Trophoblast cell (in vitro differentiated cells and primary cell): ENCODE results near the gene CHRM2.
A peak's percentile ranks its signal among the peaks of the same experiment; 100 is the strongest.

ENCODE experiments used
- DNase-seq, 2 donors: peaks; one replicate each; pipeline ENCODE4 v3.0.0-alpha.2; 2016
- H2AFZ ChIP-seq: 2 replicates; pipeline ENCODE4 v1.6.1; 2013; ENCODE audit warnings: low read length, moderate library complexity, mild to moderate bottlenecking; ENCODE audit not compliant: insufficient read depth, poor library complexity
- H2AK5ac ChIP-seq: 2 replicates; pipeline ENCODE4 v1.6.1; 2013; ENCODE audit warnings: mild to moderate bottlenecking, low read length
- H2BK120ac ChIP-seq: 2 replicates; pipeline ENCODE4 v1.6.1; 2013; ENCODE audit warnings: low read length, mild to moderate bottlenecking, moderate library complexity; ENCODE audit not compliant: insufficient read depth, poor library complexity
- H2BK12ac ChIP-seq: 2 replicates; pipeline ENCODE4 v1.6.1; 2013; ENCODE audit warnings: mild to moderate bottlenecking, low read length, moderate library complexity
- H2BK5ac ChIP-seq: 2 replicates; pipeline ENCODE4 v1.6.1; 2013; ENCODE audit warnings: low read length, low read depth, moderate library complexity, mild to moderate bottlenecking; ENCODE audit not compliant: poor library complexity
- H3K14ac ChIP-seq: 2 replicates; pipeline ENCODE4 v1.6.1; 2013; ENCODE audit warnings: mild to moderate bottlenecking, low read length
- H3K18ac ChIP-seq: 2 replicates; pipeline ENCODE4 v1.6.1; 2013; ENCODE audit warnings: mild to moderate bottlenecking, low read length
- H3K23ac ChIP-seq: 2 replicates; pipeline ENCODE4 v1.6.1; 2013; ENCODE audit warnings: low read length
- H3K27ac ChIP-seq: 2 replicates; pipeline ENCODE4 v1.5.1; 2013; ENCODE audit warnings: low read depth, mild to moderate bottlenecking, inconsistent platforms, low read length, moderate library complexity
- H3K27me3 ChIP-seq: 2 replicates; pipeline ENCODE4 v1.6.1; 2013; ENCODE audit warnings: inconsistent platforms, mild to moderate bottlenecking, low read length, moderate library complexity; ENCODE audit not compliant: insufficient read depth
- H3K36me3 ChIP-seq, 2 experiments: 1 replicate in 1 of 2; 2 replicates in 1 of 2; pipeline ENCODE4 v1.6.1; 2013; ENCODE audit warnings: low read length in 2 of 2, mild to moderate bottlenecking in 2 of 2, moderate library complexity in 1 of 2; ENCODE audit not compliant: insufficient read depth in 2 of 2, control insufficient read depth in 1 of 2
- H3K4ac ChIP-seq: 2 replicates; pipeline ENCODE4 v1.6.1; 2013; ENCODE audit warnings: low read depth, mild to moderate bottlenecking, low read length, moderate library complexity
- H3K4me1 ChIP-seq, 2 experiments: 1 replicate in 1 of 2; 2 replicates in 1 of 2; pipeline ENCODE4 v1.6.1; 2013; ENCODE audit warnings: low read length in 2 of 2, mild to moderate bottlenecking in 2 of 2, moderate library complexity in 1 of 2; ENCODE audit not compliant: insufficient read depth in 2 of 2, control insufficient read depth in 1 of 2
- H3K4me2 ChIP-seq: 2 replicates; pipeline ENCODE4 v1.6.1; 2013; ENCODE audit warnings: inconsistent platforms, mild to moderate bottlenecking, low read length, moderate library complexity
- H3K4me3 ChIP-seq: 2 replicates; pipeline ENCODE4 v1.5.1; 2013; ENCODE audit warnings: mild to moderate bottlenecking, low read depth, low read length, inconsistent platforms
- H3K79me1 ChIP-seq: one replicate; pipeline ENCODE4 v1.6.1; 2013; ENCODE audit warnings: low read length
- H3K79me2 ChIP-seq: 2 replicates; pipeline ENCODE4 v1.6.1; 2013; ENCODE audit warnings: low read length, mild to moderate bottlenecking; ENCODE audit not compliant: control insufficient read depth, insufficient read depth, poor library complexity
- H3K9ac ChIP-seq: 2 replicates; pipeline ENCODE4 v1.6.1; 2013; ENCODE audit warnings: mild to moderate bottlenecking, low read length
- H3K9me3 ChIP-seq: 2 replicates; pipeline ENCODE4 v1.6.1; 2013; ENCODE audit warnings: low read depth, mild to moderate bottlenecking, control low read depth, inconsistent platforms, low read length; ENCODE audit not compliant: insufficient read depth
- H4K12ac ChIP-seq: 2 replicates; pipeline ENCODE4 v1.6.1; 2013; ENCODE audit warnings: low read depth, mild to moderate bottlenecking, low read length, moderate library complexity
- H4K8ac ChIP-seq: 2 replicates; pipeline ENCODE4 v1.6.1; 2013; ENCODE audit warnings: low read depth, mild to moderate bottlenecking, low read length, moderate library complexity
- H4K91ac ChIP-seq: one replicate; pipeline ENCODE4 v1.6.1; 2013; ENCODE audit warnings: low read depth, mild to moderate bottlenecking, low read length, moderate library complexity
- WGBS: extraction: QIAGEN DNeasy Blood & Tissue Kit; methylation state at CpG from one replicate; pipeline ENCODE4 v1.1.7; 2013; ENCODE audit warnings: missing lambda C conversion rate; ENCODE audit not compliant: insufficient read length, insufficient coverage; ENCODE audit errors: extremely low coverage; 5-methylcytosine and 5-hydroxymethylcytosine counted together

The CHRM2 gene

GRCh38 chr7:136883046-136883445, 14.6 kb downstream of the CHRM2 start:
- H3K9ac ChIP-seq, result no peak overlapping the region
- H3K9me3 ChIP-seq, result no peaks in the 10 kb centered on the region
- no peak overlapping the region for H3K4me2 ChIP-seq
- H2BK120ac ChIP-seq, result no peak overlapping the region
- no peak for DNase-seq
- H3K4me1 ChIP-seq, result no peaks in the 10 kb centered on the region
- no peak overlapping the region for H3K23ac ChIP-seq
- H3K79me1 ChIP-seq, result no peaks in the 10 kb centered on the region
- H2AK5ac ChIP-seq, result no peak overlapping the region
- no peaks in the 10 kb centered on the region for H3K36me3 ChIP-seq
- H4K91ac ChIP-seq, result no peak overlapping the region
- no peak overlapping the region for H2AFZ ChIP-seq
- no peak overlapping the region for H2BK12ac ChIP-seq
- H4K8ac ChIP-seq, result no peak overlapping the region
- H3K4ac ChIP-seq, result no peak overlapping the region
- H3K18ac ChIP-seq, result no peak overlapping the region
- no peak overlapping the region for H3K14ac ChIP-seq
- H3K4me3 ChIP-seq, result no peak overlapping the region
- H3K79me2 ChIP-seq, result no peaks in the 10 kb centered on the region
- H3K27me3 ChIP-seq, result no peaks in the 10 kb centered on the region
- no peak overlapping the region for H4K12ac ChIP-seq
- no peak overlapping the region for H2BK5ac ChIP-seq
- no peak overlapping the region for H3K27ac ChIP-seq
- no CpG with 5 or more reads among the region's 3 CpGs for WGBS

- Histone ChIP-seq H2BK120ac (no peak overlapping the region), H3K18ac (no peak overlapping the region), H4K12ac (no peak overlapping the region), H3K9me3 (no peaks in the 10 kb centered on the region), H3K4me3 (no peak overlapping the region), H2AFZ (no peak overlapping the region), H3K36me3 (no peaks in the 10 kb centered on the region), H2AK5ac (no peak overlapping the region), H4K91ac (no peak overlapping the region), H2BK5ac (no peak overlapping the region), H3K27me3 (no peaks in the 10 kb centered on the region), H3K79me1 (no peaks in the 10 kb centered on the region), H3K4me1 (no peaks in the 10 kb centered on the region), H2BK12ac (no peak overlapping the region), H3K9ac (no peak overlapping the region), H3K79me2 (no peaks in the 10 kb centered on the region), H4K8ac (no peak overlapping the region), H3K27ac (no peak overlapping the region), H3K23ac (peak overlapping the region; percentile 54), H3K4ac (no peak overlapping the region), H3K14ac (no peak overlapping the region), H3K4me2 (no peak overlapping the region)
- no CpG with 5 or more reads among the region's 1 CpG for WGBS
- DNase-seq, result no peak
Observed at GRCh38 chr7:136884492-136884891, 16.0 kb downstream of the CHRM2 start.

- H3K4me1 ChIP-seq, result no peaks in the 10 kb centered on the region
- no peaks in the 10 kb centered on the region for H3K79me2 ChIP-seq
- no peaks in the 10 kb centered on the region for H3K9me3 ChIP-seq
- no peak overlapping the region for H3K18ac ChIP-seq
- H3K4ac ChIP-seq, result no peak overlapping the region
- H3K27me3 ChIP-seq, result no peaks in the 10 kb centered on the region
- H2AFZ ChIP-seq, result no peak overlapping the region
- H4K91ac ChIP-seq, result no peak overlapping the region
- H2BK12ac ChIP-seq, result no peak overlapping the region
- no peak for DNase-seq
- no peak overlapping the region for H4K8ac ChIP-seq
- no peak overlapping the region for H3K4me3 ChIP-seq
- H2BK120ac ChIP-seq, result no peak overlapping the region
- H3K79me1 ChIP-seq, result no peaks in the 10 kb centered on the region
- no peak overlapping the region for H3K4me2 ChIP-seq
- no CpG with 5 or more reads among the region's 1 CpG for WGBS
- H4K12ac ChIP-seq, result no peak overlapping the region
- no peak overlapping the region for H3K14ac ChIP-seq
- H3K9ac ChIP-seq, result no peak overlapping the region
- no peak overlapping the region for H2BK5ac ChIP-seq
- no peak overlapping the region for H3K23ac ChIP-seq
- no peak overlapping the region for H2AK5ac ChIP-seq
- no peak overlapping the region for H3K27ac ChIP-seq
- no peaks in the 10 kb centered on the region for H3K36me3 ChIP-seq
Observed at GRCh38 chr7:136887317-136887716, 18.9 kb downstream of the CHRM2 start.

- Histone ChIP-seq H4K8ac (no peak overlapping the region), H3K27ac (no peak overlapping the region), H3K14ac (no peak overlapping the region), H2BK120ac (no peak overlapping the region), H3K9ac (no peak overlapping the region), H2BK5ac (no peak overlapping the region), H3K36me3 (no peaks in the 10 kb centered on the region), H3K79me2 (no peaks in the 10 kb centered on the region), H3K4me1 (no peaks in the 10 kb centered on the region), H4K12ac (no peak overlapping the region), H3K27me3 (no peaks in the 10 kb centered on the region), H3K4me2 (no peak overlapping the region), H3K4me3 (no peak overlapping the region), H3K4ac (no peak overlapping the region), H2AK5ac (no peak overlapping the region), H3K9me3 (no peaks in the 10 kb centered on the region), H3K23ac (no peak overlapping the region), H2BK12ac (no peak overlapping the region), H3K18ac (no peak overlapping the region), H4K91ac (no peak overlapping the region), H2AFZ (no peak overlapping the region), H3K79me1 (no peaks in the 10 kb centered on the region)
- no CpG with 5 or more reads among the region's 3 CpGs for WGBS
- DNase-seq, result no peak
Observed at GRCh38 chr7:136890399-136890798, 21.9 kb downstream of the CHRM2 start.
